Glomerular visceral epithelial cell (primary cell): ENCODE results near the gene ALDH1L2.
"Not testable (repeated sequence)": the region's sequence is repeated elsewhere in the genome, so short reads cannot be mapped to it uniquely, and the experiment has no call there.

Experiments
- DNase-seq: peaks from one replicate; pipeline ENCODE4 v3.0.0-alpha.2; 2016; ENCODE audit errors: extremely low spot score

ALDH1L2 gene

GRCh38 chr12:105084251-105085250 is at the start of gene ALDH1L2:
Gene ALDH1L2 (minus strand): TSS chr12:105084458. CDS start chr12:105084436, 22 bp downstream.
- DNase-seq = peak; percentile 84

- DNase-seq = no peak
These were observed 36.3 kb upstream of the ALDH1L2 start for GRCh38 chr12:105120551-105120950.

GRCh38 chr12:105116969-105117368 is 32.7 kb upstream of the ALDH1L2 start:
- DNase-seq = no peak

GRCh38 chr12:105113094-105113493 is 28.8 kb upstream of the ALDH1L2 start:
- no peak for DNase-seq

- no peak for DNase-seq
These were observed 26.6 kb upstream of the ALDH1L2 start for GRCh38 chr12:105110851-105111250.

- DNase-seq = peak; percentile 47
These were observed 25.4 kb upstream of the ALDH1L2 start for GRCh38 chr12:105109465-105110212.

- DNase-seq = peak; percentile 93
These were observed 23.5 kb upstream of the ALDH1L2 start, which contains the start of gene WASHC4 for GRCh38 chr12:105107494-105108371. Gene WASHC4 (plus strand): TSS chr12:105107731. CDS start chr12:105107801, 70 bp downstream.

GRCh38 chr12:105107171-105107493 is 22.9 kb upstream of the ALDH1L2 start:
- no peak for DNase-seq

- DNase-seq = no peak
These were observed 22.4 kb upstream of the ALDH1L2 start for GRCh38 chr12:105106621-105107020.

GRCh38 chr12:105104762-105105161 is 20.5 kb upstream of the ALDH1L2 start:
- no peak for DNase-seq

- DNase-seq = no peak
These were observed 18.4 kb upstream of the ALDH1L2 start for GRCh38 chr12:105102673-105103072.

GRCh38 chr12:105100998-105101397 is 16.7 kb upstream of the ALDH1L2 start:
- no peak for DNase-seq

GRCh38 chr12:105100207-105100985 is 16.1 kb upstream of the ALDH1L2 start:
- DNase-seq = no peak

- DNase-seq = no peak
These were observed 15.1 kb upstream of the ALDH1L2 start for GRCh38 chr12:105099356-105099755.

- not testable (repeated sequence) for DNase-seq
These were observed 11.1 kb upstream of the ALDH1L2 start for GRCh38 chr12:105095338-105095737.

GRCh38 chr12:105092336-105092735 is 8.1 kb upstream of the ALDH1L2 start:
- DNase-seq = no peak

- no peak for DNase-seq
These were observed 7.4 kb upstream of the ALDH1L2 start for GRCh38 chr12:105091476-105092206.

GRCh38 chr12:105090361-105090760 is 6.1 kb upstream of the ALDH1L2 start:
- DNase-seq = no peak

GRCh38 chr12:105089817-105090216 is 5.6 kb upstream of the ALDH1L2 start:
- no peak for DNase-seq

- DNase-seq = no peak
These were observed 1.2 kb upstream of the ALDH1L2 start for GRCh38 chr12:105085501-105085900.
